ENCODE data around the gene DOCK6. TPM values are rescaled to one million over a fixed set of nuclear protein-coding genes. Genes with fewer than 3 reads are reported as not detected.

Gene DOCK6
- total and polyA plus RNA-seq, 10 of the 15 experiments (the other 5 are each of a cell fraction or from before 2014, with no cell fraction given), result 0.76 to 24.8 (median 4.7) TPM

DNA sequence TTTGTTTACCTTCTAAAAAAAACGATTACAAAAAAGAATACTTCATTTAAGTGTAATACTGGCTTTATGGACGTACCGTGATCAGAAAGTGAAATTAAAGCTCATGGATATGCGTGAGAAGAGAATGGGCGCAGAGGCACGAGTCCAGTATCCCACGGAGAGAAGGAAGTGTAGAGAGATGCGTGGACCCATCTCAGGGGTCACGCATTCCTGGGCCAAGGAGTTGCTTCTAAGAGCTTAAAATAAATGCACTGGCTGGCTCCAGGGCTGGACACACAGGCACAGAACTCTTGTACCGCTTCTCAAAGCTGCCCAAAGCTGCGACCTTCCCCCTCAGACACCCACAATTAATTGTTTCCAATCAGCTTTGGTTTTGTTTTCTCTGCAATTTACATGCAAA is 98.0 kb downstream of the DOCK6 start:
- SMC1A ChIA-PET (ENCODE audit: uncharacterized antibody, unreplicated experiment), result interaction anchor here (0.9 to 1.6 kb wide), 3 partner anchors 8 to 159 kb away, joined by 3 read pairs; no protein-coding TSS in a partner anchor
- H3K27me3 ChIP-seq (replicated peaks in 1 of 2; ENCODE audit: control insufficient read depth in 2 of 2, insufficient read depth in 2 of 2, low read length in 1 of 2), result no peaks in the 10 kb centered on the region
- H3K79me2 ChIP-seq (ENCODE audit: control insufficient read depth, insufficient read depth, low read length), result no peaks in the 10 kb centered on the region
- 67% methylated on average over 11 of the region's 11 CpGs for WGBS (ENCODE audit: insufficient coverage, insufficient replicate concordance, low lambda C conversion rate, missing lambda C conversion rate)
- no peak for DNase-seq (ENCODE audit: low read depth, low spot score)
- BruUV-seq (replicated peaks), result TSS peak; percentile 82
- H2AFZ ChIP-seq (ENCODE audit: control insufficient read depth, low read depth, low read length), result no peak overlapping the region
- no peaks in the 10 kb centered on the region for H3K4me1 ChIP-seq (ENCODE audit: control insufficient read depth, insufficient read depth, low read length)
- POLR2A ChIA-PET, result interaction anchor here (0.7 to 1.5 kb wide), 2 partner anchors 9 to 14 kb away, joined by 4 to 7 read pairs; partner anchors contain the start of gene SPC24
- FAIRE-seq, result no peak
- no peak overlapping the region for H3K4me2 ChIP-seq (ENCODE audit: control insufficient read depth, insufficient read depth)
- H3K27ac ChIP-seq (ENCODE audit: control insufficient read depth, insufficient read depth), result no peak overlapping the region
- intact Hi-C loops (cut with micrococcal nuclease; ENCODE audit: unreplicated experiment), result no loop called here
- H3K9ac ChIP-seq (ENCODE audit: control insufficient read depth, insufficient read depth, low read length), result no peak overlapping the region
- TF ChIP-seq, protein P1, sequence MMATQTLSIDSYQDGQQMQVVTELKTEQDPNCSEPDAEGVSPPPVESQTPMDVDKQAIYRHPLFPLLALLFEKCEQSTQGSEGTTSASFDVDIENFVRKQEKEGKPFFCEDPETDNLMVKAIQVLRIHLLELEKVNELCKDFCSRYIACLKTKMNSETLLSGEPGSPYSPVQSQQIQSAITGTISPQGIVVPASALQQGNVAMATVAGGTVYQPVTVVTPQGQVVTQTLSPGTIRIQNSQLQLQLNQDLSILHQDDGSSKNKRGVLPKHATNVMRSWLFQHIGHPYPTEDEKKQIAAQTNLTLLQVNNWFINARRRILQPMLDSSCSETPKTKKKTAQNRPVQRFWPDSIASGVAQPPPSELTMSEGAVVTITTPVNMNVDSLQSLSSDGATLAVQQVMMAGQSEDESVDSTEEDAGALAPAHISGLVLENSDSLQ (IDR thresholded peaks at IDR 0.05), result no peak
- no peak for TF ChIP-seq RFX5 (IDR thresholded peaks at IDR 0.05; ENCODE audit: low read depth, low read length)
- TF ChIP-seq, protein P2, sequence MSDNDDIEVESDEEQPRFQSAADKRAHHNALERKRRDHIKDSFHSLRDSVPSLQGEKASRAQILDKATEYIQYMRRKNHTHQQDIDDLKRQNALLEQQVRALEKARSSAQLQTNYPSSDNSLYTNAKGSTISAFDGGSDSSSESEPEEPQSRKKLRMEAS (IDR thresholded peaks at IDR 0.05; ENCODE audit: low read depth, low read length), result no peak
- TF ChIP-seq SRF (IDR thresholded peaks at IDR 0.05; ENCODE audit: low read depth in 2 of 2, low read length in 2 of 2), result no peak
- no peak for TF ChIP-seq HDAC2 (IDR thresholded peaks at IDR 0.05)
- no peak for TF ChIP-seq BMI1 (IDR thresholded peaks at IDR 0.05; ENCODE audit: borderline replicate concordance)
- TF ChIP-seq CHD4 (IDR thresholded peaks at IDR 0.05), result no peak
- TF ChIP-seq SMAD5 (IDR thresholded peaks at IDR 0.05; ENCODE audit: low read depth), result no peak
- TF ChIP-seq TBL1XR1 (IDR thresholded peaks at IDR 0.05; ENCODE audit: low read depth, low read length), result no peak
- no peak for TF ChIP-seq POLR2AphosphoS5 (IDR thresholded peaks at IDR 0.05; ENCODE audit: low read length)
- TF ChIP-seq, protein P3, sequence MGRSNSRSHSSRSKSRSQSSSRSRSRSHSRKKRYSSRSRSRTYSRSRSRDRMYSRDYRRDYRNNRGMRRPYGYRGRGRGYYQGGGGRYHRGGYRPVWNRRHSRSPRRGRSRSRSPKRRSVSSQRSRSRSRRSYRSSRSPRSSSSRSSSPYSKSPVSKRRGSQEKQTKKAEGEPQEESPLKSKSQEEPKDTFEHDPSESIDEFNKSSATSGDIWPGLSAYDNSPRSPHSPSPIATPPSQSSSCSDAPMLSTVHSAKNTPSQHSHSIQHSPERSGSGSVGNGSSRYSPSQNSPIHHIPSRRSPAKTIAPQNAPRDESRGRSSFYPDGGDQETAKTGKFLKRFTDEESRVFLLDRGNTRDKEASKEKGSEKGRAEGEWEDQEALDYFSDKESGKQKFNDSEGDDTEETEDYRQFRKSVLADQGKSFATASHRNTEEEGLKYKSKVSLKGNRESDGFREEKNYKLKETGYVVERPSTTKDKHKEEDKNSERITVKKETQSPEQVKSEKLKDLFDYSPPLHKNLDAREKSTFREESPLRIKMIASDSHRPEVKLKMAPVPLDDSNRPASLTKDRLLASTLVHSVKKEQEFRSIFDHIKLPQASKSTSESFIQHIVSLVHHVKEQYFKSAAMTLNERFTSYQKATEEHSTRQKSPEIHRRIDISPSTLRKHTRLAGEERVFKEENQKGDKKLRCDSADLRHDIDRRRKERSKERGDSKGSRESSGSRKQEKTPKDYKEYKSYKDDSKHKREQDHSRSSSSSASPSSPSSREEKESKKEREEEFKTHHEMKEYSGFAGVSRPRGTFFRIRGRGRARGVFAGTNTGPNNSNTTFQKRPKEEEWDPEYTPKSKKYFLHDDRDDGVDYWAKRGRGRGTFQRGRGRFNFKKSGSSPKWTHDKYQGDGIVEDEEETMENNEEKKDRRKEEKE (IDR thresholded peaks at IDR 0.05), result no peak
- TF ChIP-seq MYB (IDR thresholded peaks at IDR 0.05; ENCODE audit: borderline replicate concordance, low read depth, low read length), result no peak
- TF ChIP-seq, protein P4, sequence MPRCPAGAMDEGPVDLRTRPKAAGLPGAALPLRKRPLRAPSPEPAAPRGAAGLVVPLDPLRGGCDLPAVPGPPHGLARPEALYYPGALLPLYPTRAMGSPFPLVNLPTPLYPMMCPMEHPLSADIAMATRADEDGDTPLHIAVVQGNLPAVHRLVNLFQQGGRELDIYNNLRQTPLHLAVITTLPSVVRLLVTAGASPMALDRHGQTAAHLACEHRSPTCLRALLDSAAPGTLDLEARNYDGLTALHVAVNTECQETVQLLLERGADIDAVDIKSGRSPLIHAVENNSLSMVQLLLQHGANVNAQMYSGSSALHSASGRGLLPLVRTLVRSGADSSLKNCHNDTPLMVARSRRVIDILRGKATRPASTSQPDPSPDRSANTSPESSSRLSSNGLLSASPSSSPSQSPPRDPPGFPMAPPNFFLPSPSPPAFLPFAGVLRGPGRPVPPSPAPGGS (IDR thresholded peaks at IDR 0.05; ENCODE audit: borderline replicate concordance, insufficient read depth, low read depth, low read length, poor library complexity, severe bottlenecking), result no peak
- TF ChIP-seq, protein P5, sequence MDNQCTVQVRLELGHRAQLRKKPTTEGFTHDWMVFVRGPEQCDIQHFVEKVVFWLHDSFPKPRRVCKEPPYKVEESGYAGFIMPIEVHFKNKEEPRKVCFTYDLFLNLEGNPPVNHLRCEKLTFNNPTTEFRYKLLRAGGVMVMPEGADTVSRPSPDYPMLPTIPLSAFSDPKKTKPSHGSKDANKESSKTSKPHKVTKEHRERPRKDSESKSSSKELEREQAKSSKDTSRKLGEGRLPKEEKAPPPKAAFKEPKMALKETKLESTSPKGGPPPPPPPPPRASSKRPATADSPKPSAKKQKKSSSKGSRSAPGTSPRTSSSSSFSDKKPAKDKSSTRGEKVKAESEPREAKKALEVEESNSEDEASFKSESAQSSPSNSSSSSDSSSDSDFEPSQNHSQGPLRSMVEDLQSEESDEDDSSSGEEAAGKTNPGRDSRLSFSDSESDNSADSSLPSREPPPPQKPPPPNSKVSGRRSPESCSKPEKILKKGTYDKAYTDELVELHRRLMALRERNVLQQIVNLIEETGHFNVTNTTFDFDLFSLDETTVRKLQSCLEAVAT (IDR thresholded peaks at IDR 0.05), result no peak
- no peak for TF ChIP-seq YY1 (IDR thresholded peaks at IDR 0.05; ENCODE audit: low read depth, low read length)
- no peak overlapping the region for H3K4me3 ChIP-seq
- RAD21 ChIA-PET (ENCODE audit: unreplicated experiment), result no interaction called here
- no peaks in the 10 kb centered on the region; the same call in 2 of the 3 replicates for H3K9me3 ChIP-seq (replicated peaks; ENCODE audit: control insufficient read depth, insufficient read depth, low read length)
- peaks cover 0 to 2% of the 10 kb centered on the region in 2 experiments; a peak in 2 of 4 replicates for H3K36me3 ChIP-seq (ENCODE audit: control insufficient read depth in 2 of 2, insufficient read depth in 2 of 2, low read length in 1 of 2)
- H4K20me1 ChIP-seq (ENCODE audit: control insufficient read depth, insufficient read depth), result no peaks in the 10 kb centered on the region
- no peak for ATAC-seq
- CTCF ChIA-PET, result no interaction called here
- in situ Hi-C loops (cut with MboI), result no loop called here
